Urothelium cell line (cell line): ENCODE results near the gene SLC22A13.
"Not testable (repeated sequence)": the region's sequence is repeated elsewhere in the genome, so short reads cannot be mapped to it uniquely, and the experiment has no call there.

ENCODE experiments used
- DNase-seq: peaks from one replicate; pipeline ENCODE4 v3.0.0; 2011; ENCODE audit warnings: low spot score, mixed read lengths
- FAIRE-seq: peaks from 2 replicates; lab custom pipeline; 2011; peaks lifted over from hg19 to GRCh38; lab: Jason Lieb, UNC

Gene SLC22A13

DNA sequence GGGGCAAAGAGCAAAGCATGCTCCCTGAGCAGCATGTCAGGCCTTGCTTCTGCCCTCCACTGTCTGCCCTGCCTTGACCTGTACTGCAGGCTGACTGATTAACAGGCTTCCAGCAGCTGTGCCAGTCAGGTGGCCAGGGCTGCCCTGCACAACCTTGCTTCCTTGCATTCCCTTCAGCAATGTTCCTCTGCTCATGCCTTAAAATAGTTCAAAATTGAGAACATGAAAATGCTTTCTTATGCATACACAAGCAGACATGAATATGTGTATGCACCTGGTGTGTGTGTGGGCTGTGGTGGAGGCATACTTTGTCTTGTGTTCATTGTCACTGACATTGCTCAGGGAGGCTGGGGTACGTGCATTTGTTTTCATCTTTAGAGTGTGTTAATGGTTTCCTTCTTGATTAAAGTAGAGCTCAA is 1.2 kb upstream of the SLC22A13 start:
- DNase-seq = no peak
- FAIRE-seq = no peak

DNA sequence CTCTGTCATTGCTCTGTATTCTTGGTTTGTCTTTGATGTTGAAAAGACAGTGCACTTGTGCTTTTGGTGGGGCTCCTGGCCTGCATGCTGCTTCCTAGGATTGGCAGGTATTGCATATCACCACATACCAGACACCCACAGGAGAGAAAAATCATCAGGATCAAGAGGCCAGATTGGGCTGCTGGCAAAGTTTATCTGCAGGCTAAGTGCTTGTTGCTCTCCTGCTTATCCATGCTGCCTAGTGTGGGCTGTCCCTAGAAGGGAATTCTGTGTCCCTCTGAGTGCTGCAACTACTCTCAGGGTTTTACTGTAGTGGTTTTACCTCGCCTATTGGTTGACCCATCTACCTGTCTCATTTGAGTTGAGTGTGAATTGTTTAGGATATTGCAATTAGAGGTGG is 833 bp upstream of the SLC22A13 start:
- DNase-seq (no peak), FAIRE-seq (no peak)

DNA sequence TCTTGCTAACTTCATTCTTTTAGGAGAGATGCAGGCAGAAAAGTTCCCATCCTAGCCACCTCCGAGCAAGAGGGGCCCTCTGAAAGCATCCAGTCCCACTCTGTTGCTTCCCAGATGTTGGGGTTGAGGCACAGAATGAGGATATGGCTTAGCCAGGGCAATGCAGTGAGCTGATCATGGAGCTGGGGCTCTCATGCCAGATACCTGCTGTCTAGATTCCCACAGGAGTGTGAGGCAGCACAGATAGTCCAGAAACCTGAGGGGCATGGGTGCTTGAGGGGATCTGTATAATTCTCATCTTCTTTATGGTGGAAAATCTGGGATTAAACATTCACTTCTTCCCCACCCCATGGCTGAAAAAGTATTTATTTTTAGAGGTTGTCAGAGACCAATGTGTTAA is 1.2 kb downstream of the SLC22A13 start:
- FAIRE-seq (no peak), DNase-seq (no peak)

DNA sequence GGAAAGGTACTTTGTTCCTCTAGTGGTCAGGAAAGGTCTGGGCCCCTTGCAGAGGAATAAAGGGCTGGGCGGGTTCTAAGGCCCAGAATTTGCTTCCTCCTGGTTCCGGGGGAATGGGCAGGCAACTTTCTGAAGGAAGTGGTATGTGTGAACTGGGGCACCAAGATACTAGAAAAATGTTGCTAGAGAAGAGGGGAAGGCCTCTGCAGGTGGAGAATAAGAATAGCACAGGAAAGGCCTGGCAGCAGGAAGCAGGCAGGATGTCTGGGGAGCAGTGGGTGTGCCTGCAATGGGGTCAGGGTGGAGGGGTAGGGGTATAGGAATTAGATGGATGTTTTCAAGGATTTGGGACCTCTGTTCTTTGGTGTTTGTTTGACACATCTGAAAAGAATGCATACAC is 2.0 kb downstream of the SLC22A13 start:
- DNase-seq (no peak), FAIRE-seq (no peak)

DNA sequence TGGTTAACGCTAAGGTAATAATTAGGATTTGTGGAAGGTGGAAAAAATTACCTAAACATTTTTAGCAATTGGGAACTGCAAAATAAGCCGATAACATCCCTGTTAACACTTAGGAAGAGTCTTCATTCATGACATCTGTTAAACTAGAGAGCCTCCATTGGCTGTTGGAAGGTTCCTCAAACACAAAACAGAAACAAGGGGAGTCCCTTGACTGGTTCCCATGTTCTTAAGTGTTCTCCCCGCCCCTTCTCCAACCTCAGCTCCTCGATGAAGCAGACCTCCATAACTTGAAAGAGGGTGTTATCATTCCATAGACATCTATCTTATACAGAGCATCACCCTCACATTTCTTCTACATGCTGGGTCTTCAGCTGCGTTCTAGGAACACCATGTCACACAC is 2.5 kb downstream of the SLC22A13 start:
- FAIRE-seq = no peak
- DNase-seq = no peak

DNA sequence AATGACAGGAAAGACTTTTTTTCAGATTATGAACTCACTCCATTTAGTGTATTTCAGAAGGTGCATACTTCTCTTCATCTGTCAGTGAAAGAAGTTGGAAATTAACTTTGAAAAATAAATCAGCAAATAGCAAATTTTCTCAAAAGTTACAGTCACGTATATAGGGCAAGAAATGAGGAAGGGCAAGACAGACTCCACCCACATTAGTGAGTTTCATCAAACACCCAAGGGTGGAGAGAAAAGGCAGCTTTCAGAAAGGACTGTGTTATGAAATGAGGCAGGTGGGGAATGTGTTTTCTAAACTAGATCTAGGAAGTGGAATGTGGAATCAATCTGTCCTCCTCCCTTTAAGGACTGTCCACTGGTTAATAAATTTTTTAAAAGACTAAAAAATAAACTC is 2.9 kb downstream of the SLC22A13 start:
- no peak for DNase-seq
- no peak for FAIRE-seq

DNA sequence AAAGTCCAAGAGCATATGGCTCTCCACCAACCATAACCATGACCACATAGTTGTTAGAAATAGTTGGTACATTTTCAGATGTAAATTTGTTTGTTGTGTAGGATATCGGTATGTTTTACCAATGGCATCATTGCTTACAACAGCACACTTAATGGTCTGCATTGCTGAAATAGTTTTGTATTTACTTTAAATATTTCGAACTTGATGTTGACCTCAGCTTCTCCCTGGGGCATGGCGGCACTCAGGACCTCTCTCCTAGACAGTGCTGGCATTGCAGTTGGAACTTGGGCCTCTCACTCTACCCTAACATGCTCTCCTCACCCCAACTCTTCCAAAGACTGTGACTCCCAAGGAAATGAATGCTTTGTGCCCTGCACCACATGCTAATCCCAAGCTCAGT is 5.0 kb downstream of the SLC22A13 start:
- DNase-seq = no peak
- no peak for FAIRE-seq

DNA sequence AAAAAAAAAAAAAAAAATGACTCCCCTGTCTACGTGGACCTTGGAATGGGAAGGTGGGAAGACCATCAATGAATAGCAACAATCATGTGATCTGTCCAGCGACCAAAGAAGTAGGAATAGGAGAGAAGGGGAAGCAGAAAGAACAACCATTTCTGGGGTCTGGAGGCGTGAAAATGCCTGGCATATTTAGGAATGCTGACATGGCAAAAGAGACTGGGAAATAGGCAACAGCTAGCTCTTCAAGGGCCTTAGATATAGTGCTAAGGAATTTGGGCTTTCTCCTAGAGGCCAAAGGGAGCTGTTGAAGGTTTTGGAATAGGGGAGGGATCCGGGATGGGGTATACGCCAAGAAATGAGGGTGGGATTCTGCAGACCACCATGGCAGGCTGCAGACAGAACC is 5.9 kb downstream of the SLC22A13 start:
- FAIRE-seq = no peak

DNA sequence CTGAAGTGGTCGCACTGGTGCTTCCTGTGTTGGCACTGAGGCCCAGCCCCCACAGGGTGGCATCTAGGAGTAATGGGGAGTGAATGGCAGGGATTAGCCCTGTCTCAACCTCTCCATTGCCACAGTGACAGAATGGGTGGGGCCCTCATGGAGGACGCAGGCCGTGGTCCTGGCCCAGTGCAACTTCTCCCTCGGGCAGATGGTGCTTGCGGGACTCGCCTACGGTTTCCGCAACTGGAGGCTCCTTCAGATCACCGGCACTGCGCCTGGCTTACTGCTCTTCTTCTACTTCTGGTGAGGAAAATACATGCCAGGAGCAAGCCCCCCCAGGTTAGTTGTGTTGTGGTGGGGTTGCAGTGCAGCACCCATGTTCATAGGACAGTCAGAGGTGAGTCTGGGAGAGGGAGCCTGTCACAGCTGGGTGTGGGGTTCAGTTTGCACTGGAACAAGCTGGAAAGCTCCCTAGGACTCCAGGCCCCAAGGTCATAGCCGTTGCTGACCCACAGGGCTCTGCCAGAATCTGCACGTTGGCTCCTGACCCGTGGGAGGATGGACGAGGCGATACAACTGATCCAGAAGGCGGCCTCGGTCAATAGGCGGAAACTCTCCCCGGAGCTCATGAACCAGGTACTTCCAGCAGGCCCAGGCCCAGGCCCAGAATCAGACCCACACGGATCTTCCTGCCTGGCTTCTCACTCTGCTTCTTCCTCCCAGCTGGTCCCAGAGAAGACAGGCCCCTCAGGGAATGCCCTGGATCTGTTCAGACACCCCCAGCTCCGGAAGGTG is 9.4 kb downstream of the SLC22A13 start:
- no peak for FAIRE-seq
- DNase-seq = no peak

More for the DNA sequence above, 5.9 kb downstream of the SLC22A13 start:
- DNase-seq = no peak

DNA sequence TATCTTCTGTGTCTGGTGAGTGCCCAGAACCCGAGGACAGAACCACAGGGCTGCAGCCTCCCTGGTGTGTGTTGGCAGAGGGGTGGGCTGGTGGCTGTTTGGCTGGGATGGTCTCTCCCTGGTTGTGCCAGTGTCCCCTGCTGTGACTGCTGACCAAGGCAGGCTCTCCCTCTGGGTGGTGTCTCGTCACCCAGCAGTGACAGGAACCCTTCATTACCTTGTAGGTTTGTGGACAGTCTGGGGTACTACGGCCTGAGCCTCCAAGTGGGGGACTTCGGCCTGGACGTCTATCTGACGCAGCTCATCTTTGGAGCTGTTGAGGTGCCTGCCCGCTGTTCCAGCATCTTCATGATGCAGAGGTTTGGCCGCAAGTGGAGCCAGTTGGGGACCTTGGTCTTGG is 10.0 kb downstream of the SLC22A13 start:
- no peak for FAIRE-seq
- DNase-seq = no peak

DNA sequence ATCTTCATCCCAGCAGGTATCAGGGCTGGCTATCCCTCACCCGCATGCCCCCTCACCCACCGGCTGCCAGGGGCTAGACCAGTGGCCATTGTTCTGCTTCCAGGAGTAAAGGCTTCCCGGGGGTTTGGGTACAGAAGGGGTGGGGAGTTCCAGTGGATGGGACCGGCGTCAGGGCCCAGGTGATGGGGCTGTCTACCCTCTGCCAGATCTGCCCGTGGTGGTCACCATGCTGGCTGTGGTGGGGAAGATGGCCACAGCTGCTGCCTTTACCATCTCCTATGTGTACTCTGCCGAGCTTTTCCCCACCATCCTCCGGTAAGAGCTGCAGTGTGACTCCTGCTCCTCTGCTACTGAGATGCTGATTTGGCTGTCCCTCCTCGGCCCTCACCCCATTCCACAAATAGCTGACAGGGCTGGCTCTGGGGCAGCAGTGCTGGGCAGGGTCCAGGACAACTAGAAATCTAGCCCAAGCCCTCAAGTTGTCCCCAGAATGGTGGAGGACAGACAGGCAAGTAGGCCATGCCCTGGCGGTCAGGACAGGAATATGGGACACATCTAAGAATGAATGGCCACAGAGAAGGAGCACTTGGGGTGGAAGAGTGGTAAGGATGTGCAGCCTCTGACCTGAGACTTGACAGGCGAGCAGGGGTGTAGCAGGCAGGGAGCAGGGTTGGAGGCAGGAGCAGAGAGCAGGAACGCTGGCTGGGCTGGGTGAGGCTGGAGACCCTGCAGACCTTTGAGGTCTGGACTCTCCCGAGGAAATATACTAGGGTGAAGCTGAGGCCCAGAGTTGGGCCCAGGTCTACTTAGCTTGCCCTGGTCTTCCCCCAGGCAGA is 10.7 kb downstream of the SLC22A13 start:
- no peak for DNase-seq
- no peak for FAIRE-seq

DNA sequence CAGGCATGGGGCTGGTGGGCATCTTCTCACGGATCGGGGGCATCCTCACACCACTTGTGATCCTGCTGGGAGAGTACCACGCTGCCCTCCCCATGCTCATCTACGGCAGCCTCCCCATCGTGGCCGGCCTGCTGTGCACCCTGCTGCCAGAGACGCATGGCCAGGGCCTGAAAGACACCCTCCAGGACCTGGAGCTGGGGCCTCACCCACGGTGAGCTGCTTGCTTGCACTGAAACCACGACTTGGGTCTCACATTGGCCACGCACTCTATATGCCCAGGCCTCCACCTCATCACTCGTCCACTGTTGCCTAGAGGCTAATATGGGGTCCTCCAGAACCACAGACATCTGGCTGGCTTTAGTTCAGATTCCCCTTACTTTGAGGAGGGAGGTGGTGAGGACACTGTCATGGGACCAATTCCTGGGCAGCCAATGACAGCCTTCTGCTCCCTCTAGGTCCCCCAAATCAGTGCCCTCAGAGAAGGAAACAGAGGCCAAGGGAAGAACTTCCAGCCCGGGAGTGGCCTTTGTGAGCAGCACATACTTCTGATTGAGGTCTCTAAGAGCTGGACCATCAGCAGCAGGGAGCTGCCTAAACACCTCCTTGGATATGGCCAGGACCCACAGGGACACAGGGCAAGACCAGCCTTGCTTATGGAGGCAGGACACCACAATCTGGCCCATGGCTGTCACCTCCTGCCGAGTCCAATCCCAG is 11.5 kb downstream of the SLC22A13 start:
- DNase-seq = no peak
- no peak for FAIRE-seq

DNA sequence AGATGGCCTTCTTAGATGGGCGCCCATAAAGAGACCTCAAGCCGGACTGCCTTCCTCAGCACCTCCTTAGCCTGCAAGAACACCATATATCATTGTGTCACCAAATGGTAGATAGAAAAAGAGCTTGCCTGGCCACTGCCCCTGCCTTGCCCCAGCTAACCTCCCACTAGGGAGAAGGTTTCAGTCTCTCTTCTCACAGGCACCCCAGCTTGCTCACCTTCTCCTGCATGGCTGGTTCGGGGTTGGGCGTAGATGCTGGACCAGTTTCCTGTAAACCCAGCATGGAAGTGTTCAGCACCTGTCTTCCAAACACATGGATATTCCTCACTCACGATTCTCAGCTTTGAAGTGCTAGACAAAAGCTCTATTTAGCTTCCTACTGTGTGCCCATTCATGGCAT is 13.2 kb downstream of the SLC22A13 start:
- FAIRE-seq (no peak), DNase-seq (no peak)

DNA sequence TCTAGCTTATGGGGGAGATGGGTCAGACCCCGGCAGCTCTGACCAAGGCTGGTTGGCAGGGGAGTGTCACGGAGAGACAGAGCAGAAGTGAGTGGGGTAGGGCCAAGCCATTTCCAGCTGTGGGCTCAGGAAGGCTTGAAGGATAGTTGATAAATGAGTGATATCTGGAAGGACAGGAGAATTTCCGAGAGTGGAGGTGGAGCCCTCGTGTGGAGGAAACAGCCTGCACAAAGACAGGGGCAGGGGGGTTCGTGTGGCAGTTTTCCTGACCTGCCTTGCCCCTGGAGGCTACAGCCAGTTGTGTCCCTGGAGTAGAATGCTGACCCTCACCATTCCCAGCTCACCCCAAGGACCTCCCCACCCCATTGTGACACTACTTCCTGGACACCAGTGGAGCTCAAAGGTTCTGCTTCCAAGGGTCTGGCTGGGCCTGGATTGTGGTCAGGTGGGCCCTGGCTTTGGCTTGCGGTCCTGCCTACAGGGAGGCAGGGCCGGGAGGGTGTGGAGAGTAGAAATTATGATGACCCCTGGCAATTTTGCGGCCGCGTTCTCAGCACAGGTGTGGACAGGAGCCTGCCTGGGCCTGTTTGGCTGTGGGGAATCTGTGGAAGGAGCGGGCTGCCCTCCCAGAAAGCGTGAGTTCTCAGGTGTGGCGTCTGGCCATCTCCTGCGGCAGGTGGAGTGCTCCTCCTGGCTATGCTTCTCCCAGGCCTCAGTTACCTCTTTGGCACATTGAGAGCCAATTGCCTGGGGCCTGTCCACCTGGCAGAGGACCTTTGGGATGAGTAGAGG is 16.5 kb downstream of the SLC22A13 start, which contains the start of gene SLC22A14:
TSS of gene SLC22A14 (plus strand) at position 400 of the 792 bp plus-strand sequence. CDS start 23,733 bp downstream, outside the sequence.
- FAIRE-seq = no peak
- DNase-seq = no peak

DNA sequence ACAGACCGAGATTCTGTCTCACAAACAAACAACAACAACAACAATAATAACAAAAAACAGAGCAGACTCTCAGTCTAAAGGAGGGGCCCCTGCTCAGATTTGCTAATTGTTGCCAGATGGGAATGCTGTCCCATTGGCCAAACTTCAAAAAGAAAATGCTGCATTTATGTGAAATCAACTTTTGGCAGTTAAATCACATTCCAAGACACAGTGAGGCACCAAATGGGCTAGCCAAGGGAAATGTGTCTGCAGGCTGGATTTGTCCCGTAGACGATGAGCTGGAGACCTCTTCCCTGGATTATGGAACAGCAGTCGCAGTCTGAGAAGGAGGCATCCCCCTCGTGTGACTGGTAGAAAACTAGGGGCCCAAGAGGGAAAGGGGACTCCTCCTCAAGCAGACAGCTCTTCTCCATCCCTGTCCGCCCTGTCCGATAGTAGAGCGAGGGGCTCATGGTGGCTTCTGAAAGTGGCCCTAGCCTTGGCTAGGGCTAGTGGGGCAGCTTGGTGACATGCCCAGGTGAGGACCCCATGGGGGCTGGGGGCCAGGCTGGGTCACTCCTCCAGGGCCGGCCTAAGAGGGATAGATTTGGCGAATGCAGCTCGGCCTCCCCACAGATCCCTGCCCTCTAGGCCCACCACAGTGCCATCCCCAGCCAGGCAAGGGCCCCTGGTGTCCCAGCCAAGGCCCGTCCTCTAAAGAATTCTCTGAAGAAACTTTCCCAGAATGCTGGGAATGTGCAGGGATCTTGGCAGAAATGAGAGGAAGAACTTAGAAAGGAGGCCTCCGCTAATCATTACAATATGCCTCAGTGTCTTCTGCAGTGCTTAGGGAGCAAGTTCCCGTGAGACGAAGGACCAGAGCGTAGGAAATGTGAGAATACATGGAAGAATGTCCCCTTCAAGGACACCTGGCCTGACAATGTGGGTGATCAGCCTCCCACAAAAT is 18.5 kb downstream of the SLC22A13 start:
- no peak for DNase-seq
- no peak for FAIRE-seq

DNA sequence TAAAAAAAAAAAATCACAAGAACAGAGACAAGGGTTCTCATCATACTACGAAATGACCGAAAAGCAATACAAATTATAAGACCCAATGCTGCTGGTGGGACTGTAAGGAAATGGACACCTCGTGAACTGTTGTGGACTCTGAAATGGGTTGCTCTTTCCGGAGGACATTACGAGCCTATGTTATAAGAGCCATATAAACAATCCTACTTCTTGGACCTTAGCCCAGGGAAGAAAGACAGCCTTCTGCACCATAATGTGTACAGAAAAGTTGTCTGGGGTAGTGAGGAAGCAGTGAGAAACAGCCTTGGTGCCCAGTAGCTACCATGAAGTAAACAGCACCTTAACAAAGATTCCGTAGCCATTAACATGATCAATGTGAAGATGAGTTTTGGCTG is 19.1 kb downstream of the SLC22A13 start:
- no peak for DNase-seq
- no peak for FAIRE-seq

DNA sequence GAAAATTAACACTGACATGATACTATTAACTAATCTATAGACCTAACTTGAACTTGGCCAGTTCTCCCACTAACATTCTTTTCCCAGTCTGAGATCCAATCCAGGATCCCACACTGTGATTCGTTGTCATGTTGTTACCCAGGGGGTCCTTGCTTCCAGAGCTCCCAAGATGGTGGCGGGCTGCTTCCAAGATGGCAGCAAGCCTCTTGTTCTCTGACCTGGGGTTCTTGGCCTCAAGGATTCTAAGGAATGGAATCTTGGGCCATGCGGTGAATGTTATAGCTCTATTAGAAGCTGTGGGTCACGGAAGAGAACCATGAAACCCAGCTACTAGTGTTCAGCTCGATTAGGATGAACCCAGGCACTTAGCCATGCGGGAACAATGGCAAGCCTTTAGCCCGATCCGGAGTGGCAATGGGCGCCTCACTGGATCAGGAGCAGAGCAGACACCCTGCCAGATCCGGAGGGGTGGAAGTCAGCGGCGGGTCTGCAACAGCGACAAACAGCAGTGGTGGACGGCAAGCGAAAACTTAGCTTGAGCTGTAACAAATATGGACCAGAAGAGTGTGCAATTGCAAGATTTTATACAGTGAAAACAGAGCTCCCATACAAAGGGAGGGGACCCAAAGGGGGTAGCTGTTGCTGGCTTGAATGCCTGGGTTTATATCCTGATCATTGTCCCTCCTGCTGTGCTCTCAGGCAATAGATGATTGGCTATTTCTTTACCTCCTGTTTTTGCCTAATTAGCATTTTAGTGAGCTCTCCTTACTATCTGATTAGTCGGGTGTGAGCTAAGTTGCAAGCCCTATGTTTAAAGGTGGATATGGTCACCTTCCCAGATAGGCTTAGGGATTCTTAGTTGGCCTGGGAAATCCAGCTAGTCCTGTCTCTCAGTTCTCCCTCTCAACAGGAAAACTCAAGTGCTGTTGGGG is 23.9 kb downstream of the SLC22A13 start:
- not testable (repeated sequence) for DNase-seq, FAIRE-seq

DNA sequence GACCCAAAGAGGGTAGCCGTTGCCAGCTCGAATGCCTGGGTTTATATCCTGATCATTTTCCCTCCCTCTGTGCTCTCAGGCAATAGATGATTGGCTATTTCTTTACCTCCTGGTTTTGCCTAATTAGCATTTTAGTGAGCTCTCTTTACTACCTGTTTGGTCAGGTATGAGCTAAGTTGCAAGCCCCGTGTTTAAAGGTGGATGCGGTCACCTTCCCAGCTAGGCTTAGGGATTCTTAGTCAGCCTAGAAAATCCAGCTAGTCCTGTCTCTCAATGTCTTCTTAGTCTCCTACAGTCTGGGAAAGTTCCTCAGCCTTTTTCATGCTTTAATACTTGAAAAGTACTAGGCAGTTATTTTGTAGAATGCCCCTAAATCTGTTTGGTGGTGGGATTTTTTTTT is 31.4 kb downstream of the SLC22A13 start:
- not testable (repeated sequence) for DNase-seq, FAIRE-seq
